Stimulated activated naive CD4-positive, alpha-beta T cell (primary cell): ENCODE measurements around the gene KRTDAP.
A peak's percentile ranks its signal among the peaks of the same experiment; 100 is the strongest.

Source experiments
- DNase-seq, 6 experiments: peaks; one replicate each; lab custom pipeline; 2025; lab: John Stamatoyannopoulos, UW

Gene KRTDAP

DNA sequence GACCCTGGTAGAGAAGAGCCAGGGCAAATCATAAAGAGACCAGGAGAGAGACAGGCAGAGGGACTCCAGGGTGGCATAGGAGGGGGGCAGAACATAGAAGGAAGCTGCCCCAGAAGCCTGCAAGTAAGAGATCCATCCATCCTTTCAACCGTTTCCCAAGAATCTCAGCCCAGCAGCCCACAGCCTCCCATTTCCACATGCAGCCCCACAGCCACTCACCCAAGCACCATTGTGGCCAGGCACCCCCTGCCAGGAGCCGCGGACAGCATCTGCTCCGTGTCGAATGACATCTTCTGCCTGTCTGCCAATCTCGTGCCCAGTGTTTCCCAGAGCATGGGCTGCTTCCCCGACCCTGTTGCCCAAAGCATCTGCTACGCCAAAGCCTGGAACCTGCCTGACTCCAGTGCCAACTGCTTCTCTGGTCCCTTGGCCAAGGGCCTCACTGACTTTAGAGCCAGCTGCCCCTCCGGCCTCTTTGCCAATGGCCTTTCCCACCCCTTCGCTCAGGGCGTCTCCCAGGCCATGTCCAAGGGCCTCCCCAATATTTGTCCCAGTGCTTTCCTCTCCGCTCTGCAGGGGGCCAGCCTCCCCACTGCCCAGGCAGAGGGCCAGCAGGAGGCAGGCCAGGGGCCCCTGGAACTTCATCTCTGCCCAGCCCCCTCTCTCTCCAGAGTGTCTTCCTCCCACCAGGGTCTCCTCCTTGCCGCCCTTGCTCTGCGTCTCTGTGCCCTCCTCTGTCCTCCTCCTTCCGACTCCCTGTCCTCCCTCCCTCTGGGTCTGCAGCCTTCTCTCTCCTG, 22.8 kb upstream of the KRTDAP start:
- DNase-seq = no peak

DNA sequence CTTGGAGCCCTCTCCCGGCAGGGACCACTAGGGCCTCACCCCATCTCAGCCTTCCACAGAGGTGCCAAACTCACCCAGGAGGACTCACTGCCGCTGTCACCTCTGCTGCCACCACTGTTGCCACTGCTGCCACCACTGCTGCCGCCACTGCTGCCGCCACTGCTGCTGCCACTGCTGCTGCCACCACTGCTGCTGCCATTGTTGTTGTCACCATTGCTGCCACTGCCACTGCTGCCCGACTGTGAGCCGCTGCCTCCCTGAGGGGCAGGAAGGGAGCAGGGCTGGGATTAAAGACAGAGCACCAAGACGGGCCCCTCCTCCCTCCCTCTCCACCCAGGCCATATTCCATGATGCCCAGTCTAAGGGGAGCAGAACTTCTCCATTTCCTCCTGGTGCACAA, 21.1 kb upstream of the KRTDAP start:
- DNase-seq = no peak

DNA sequence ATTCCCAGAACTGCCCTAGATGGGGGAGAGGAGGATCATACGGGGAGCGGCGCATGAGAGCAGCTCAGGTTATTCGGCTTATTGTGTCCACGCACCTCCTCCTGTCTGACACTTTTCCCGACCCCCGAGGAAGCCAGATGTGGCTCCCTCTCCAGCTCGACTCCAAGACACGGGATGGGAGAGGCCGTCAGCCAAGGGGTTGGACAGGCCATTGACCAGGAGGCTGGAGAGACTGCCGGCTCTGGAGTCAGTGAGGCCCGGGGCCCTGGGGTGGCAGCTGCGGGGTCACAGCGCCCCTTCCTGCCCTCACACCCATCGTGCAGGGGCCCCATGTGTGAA, 20.3 kb upstream of the KRTDAP start:
- no peak for DNase-seq

DNA sequence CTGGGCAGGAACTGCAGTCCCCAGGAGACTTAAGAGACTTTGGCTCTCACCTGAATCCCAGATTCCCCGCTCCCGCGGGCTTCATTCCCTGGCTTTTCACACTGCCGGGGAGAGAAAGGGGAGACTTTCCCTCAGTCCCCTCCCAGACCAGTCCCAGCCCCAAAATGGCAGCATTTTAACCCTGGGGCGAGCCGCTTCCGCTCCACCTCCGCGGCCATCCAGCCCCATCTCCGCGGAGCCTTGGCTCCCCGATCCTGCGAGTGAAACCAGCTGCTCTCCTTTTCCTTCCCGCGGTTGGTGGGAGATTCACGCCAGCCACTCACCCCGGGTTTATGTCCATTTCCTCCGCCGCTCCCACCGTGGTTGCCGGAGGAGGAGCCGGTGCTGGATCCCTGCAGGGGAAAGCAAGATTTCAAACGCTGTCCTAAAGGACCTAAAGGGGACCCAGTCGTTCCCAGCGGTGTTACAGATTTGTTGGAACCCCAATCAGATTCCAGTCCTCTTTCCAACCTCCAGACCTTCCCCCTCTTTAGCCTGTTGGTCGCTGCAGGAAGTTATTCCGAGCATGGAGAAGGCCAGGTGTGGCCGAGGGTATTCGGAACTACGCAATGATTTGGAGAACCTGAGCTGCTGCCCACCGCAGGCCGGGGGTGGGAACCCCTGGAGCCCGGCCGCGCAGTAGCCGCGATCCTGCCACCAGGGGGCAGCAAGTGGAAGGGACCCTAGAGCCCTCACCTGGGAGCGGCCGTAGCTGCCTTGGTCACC, 19.8 kb upstream of the KRTDAP start:
- DNase-seq = peak in 5 of 6 experiments; percentile 42 to 68 (median 58)

DNA sequence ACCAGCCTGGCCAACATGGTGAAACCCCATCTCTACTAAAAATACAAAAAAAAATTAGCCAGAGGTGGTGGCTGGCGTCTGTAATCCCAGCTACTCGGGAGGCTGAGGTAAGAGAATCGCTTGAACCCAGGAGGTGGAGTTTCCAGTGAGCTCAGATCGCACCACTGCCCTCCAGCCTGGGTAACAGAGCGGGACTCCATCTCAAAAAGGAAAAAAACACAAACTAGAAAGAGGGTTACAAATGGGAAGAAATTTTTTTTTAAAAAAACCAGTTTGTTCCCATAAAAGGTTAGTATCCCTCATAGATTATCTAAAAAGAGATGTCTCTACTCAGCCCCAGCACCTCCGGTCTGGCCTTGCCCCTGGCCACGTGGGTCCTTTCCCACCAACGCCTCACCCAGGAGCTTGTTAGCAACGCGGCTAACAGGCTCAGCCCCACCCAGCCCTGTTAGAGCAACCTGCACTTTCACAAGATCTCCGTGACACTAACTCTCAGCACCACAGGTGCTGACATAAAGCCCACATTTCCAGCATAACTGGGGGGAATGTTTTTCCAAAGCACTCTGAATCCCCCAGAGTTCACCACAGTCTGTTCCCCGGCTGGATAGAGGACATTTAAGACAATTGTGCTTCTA, 18.9 kb upstream of the KRTDAP start:
- peak in 2 of 6 experiments; percentile 9 to 32 for DNase-seq

DNA sequence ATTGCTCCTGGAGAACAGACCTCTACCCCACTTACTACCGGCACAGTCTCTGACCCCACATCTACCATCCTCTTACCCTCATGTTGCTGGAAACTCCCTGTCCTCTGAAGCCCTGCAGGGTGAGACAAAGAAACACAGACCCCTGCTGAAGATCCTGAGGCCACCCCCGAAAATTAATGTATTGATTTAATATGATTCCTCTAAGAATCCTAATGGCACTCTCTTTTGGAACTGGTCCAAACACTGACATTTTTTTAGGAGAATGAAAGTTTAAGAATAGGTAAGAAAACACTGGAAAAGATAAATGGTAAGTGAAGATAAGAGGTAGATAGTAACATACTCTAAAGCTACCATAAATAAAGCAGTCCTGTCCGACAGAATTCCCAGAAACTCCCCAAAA, 17.9 kb upstream of the KRTDAP start:
- no peak for DNase-seq

DNA sequence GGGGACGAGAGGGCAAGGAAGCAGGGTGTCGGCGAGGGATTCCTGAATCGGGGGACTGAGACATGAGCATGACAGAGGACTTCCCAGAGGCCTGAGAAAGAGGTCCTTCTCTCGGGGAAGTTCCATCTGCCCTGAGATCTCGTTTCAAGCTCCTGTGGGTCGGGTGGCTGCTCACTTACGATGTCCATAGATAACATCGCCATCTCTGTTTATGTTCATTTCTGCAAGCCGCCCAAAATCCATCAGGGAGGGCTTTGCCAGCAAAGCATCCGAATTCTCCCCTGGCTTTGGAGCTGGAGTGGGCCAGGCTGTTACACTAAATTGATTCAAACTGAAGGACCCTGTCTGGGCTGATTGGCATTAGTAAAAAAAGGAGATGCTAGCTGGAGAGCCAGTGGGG, 17.3 kb upstream of the KRTDAP start:
- no peak for DNase-seq

DNA sequence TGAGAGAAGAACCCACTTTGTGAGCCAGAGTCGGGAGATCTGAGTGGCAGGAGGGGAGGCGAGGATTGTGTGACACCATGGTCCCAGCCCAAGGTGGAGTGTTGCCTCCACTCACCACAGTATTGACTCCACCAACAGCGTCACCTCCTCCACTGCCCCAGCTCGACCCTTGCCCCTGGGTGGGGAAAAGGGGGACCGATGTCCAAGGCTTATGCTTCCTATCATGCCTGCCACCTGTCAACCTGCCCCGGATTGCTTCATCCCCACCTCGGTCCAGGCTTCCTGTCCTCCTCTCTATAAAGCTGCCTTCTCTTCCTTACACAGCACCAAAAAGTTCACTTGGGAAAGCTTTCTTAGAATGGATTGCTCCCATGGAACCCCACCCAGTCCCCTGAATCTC, 15.7 kb upstream of the KRTDAP start:
- DNase-seq = no peak

DNA sequence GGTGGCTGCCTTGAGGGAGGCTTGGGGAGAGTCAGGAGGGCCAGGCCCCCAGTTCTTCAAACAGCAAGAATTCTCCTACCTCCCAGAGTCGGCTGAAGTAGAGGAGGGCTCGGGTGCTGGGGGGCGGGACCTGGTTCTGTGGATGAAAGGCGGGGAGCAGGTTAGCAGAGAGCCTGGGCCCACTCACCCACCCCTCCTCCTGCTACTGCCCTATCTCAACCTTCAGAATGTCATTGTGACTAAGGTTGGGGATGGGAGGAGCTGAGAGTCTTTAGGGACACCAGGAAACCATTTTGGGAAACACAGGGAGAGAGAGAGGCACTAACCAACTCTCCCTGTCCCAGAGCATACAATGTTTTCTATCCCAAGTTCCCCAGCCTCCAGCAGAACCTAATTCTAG, 12.5 kb upstream of the KRTDAP start:
- DNase-seq = no peak

DNA sequence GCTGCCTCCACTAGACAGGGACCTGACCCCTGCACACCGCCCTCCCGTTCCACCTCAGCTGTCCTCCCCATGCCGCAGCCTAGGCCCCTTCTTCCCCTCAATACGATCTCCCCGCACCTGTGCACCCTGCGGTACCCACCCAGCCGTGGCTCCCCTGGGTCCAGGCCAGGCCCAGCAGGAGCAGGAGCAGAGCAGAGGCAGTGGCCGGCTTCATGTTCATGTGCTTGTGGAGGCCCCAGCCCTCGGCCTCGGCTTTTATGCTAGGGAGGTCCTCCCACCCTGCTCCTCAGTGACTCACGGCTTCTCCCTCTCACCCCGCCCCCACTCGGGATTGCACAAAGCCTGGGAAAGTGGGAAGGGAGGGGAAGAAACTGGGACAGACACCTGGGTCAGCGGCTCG, 11.4 kb upstream of the KRTDAP start:
- DNase-seq = no peak

DNA sequence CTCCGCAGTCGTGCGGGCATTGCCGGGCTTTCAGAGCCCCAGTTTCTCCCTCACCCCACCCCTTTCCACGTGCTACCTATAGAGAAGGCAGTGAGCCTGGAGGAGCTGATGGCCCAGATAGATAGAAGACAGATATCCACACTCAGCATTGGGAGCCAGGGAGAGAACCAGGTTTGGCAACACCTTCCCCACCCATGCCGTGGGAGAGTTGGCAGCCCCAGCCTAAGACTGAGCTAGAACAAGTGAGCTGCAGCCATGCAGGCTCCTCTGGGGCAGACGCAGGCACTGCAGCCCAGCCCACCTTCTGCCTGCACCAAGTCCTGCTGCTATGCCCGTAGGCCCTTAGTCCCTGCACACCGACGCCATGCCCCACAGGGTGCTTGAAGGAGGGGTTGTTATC, 10.3 kb upstream of the KRTDAP start:
- DNase-seq = no peak

DNA sequence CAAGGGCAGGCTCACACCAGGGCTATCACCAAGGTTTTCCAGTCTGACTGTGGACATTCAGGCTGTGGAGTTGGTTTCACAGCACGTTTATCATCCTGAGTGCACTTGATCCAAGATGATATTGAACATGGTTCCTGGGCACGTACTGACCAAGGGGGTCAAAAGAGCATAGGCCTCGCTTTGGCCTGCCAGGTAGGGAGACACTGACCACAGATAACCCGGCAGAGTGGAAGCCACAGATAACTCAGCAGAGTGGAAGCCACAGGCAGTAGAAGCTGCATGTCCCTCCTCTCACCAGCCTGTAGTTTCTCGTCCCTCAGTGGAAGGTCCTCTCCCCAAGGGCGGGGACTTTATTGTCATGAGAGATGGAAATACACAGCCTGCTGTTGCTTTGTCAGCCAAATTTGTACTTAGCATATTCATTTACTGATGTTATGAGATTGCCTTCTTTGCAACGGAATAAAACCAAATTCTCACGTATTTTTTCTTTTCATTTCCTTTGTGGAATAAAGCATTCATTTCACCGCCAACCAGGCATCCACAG, 8.8 kb upstream of the KRTDAP start:
- DNase-seq = no peak

DNA sequence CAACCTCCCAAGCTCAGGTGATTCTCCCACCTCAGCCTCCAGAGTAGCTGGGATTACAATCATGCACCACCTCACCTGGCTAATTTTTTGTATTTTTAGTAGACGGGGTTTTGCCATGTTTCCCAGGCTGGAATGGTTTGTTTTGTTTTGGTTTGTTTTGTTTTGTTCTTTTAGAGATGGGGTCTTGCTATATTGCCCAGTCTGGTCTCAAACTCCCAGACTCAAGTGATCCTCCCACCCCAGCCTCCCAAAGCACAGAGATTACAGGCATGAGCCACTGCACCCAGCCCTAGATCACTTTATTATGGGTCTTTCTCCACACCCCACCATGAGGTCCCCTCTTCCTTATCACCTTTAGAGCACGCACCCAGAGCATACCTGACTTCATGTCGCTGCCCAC, 8.0 kb upstream of the KRTDAP start:
- no peak for DNase-seq

DNA sequence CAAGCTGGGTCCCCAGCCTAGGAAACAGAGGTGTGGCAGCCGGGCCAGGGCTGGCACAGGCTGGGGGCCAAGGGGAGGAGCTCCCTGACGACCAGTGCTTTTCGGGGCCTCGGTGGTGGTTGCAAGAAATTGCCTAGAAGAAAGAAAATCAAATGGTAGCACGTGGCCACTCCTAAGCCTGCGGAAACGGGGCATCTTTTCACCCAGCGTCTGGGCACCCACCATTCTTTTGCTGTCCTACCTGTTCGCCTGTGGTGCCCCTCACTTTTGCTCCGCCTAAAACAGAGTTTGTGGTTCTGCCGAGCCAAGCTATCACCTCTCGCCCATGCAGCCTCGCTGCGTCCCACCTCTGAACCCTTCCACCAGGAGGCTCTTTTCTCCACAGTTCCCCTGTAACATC, 7.1 kb upstream of the KRTDAP start:
- DNase-seq = no peak

DNA sequence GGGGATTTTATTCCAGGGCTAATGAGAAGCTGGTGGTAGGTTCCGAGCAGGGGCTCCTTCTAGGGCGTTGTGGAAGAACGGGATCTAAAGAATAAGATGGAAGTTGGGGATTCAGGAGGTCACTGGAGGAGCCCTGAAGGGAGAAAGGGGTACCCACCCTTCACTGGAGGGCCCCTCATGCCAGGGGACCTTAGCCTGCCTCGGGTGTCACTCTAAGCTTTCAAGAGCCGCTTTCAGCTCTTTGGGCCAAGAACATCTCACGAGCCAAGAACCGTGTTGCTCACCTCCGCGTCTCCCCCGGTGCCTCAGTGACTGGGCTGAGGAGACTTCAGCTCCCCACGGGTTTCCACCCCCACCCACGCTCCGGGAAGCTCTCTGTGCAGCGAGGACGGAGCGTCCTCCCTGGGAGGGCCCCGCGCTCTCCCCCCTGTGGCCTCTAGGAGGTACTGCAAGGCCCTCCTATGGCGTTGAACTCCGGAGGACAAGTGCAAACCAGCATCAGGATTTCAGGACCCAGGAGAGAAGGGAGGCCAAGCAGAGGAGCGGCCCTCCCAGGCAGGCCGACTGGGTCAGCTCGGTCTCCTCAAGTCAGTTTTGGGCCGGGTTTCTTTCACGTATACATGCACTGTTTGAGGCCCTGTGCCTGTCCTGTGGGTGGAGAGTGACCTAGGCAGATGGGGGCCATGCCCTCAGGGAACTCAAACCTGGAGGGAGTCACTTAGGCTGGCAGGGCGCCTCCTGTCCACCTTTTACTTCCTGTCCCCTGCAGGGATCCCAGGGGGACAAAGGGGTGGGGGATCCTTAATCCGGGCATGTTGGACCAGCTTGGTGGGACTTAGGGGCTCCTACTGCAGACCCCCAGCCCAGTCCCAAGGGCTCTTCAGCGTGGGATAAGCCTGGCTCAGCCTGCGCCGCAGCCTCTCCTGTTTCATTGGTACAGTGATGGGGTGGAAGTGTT, 5.1 kb upstream of the KRTDAP start:
- peak; percentile 41 to 69 (median 46) for DNase-seq

DNA sequence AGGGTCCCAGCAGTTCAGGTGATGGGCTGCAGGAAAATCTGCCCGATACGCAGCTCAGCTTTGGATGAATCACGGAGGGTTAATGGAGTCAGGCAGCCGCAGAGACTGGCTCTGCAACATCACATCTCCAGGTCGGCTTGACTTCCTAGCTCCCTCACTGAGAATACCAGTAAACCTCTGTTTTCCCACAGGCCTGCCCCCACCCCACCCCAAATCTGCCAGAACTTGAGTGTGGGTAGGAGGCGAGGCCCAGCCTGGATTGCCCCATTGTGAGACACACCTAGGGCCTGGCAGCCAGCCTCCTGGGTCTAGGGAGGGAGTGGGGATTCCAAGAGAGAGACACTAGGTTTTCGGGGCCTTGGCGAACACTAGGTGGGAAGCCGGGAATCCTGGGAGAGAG, 3.7 kb upstream of the KRTDAP start:
- no peak for DNase-seq

DNA sequence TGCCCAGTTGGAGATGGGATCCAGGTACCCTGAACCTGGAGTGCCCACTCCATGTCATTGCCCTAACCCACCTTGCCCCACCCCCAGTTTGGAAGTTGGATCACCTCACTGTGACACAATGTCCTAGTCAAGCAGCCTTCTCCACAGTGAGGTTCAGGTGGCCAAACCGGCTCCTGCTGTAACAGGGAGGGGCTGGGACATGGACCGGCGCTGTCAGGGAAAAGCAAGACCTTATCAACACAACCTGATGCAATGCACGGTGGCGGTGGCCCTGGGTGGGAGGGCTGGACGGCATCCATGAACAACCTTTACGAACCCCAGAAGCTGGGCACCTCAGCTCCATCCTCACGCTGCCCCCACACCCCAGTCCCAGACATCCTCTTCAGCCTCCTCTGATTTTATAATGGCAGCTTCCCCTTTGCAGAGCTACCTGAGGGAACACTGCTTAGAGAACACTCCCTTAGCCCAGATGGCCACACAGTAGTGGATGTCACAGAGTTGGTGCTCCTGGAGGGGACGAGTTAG, 1.6 kb upstream of the KRTDAP start:
- no peak for DNase-seq

DNA sequence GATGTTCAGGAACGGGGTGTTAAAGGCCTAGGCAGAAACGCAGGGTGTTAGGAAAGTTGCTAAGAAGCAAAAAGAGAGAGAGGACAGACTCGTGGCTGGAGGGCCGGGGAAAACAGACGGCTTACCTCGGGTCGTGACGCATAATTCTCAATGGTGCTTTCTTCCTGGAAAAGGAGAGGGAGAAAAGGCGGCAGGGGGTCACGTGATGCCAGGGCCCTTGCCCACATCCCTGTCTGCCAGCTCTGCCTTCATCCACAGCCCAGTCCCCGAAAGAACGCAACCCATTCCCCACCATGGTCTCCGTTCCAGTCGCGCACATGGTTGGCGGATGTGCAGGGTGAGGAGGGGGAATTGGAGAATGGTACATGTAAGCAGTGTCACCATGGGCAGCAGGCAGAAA, 1.6 kb downstream of the KRTDAP start:
- no peak for DNase-seq

DNA sequence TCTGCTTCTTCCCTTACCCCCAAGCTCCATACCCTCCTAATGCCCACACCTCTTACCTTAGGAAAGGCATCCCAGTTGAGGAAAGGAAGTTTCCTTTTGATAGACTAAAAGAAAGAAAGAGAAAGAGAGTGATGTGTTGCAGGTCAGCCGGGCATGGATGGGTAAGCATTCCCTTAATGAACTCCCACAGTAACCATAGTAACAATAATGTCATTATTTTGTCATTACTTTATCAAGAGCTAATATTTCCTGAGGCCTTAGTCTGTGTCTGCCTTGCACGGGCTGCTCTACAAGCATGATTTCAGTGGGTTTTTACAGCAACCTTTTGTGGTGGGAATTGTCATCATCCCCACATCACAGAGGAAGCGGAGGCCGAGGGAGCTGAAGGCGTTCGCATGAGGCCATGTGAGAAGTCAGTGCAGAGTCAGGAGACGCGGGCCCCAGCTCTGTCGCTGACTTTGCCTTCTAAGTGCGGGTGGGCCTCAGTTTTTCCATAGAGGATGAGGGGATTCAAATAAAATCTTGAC, 2.5 kb downstream of the KRTDAP start:
- DNase-seq = no peak

DNA sequence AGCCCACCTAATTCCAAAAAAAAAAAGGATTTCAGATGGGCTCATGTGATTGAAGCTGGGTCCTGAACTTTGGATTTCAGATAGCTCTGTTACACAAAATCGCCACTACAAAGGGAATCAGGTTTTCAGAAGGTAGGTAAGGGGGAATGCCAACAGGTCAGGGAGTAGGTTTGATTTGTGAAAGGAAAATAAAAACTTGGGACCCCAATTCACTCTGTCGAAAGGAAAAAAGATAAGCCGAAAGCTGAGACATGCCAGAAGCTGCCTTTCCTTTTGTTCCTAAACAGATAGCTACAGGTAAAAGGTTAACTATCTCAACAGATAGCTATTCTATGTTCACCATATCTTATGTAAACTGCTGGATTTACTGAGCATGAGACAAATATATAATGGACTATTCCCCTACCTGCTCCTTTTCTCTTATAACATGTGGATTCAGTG, 4.0 kb downstream of the KRTDAP start:
- no peak for DNase-seq
